Kidney epithelial cell (primary cell): ENCODE data around the gene TRIP6. TPM values are rescaled to one million over a fixed set of nuclear protein-coding genes. Genes with fewer than 3 reads are reported as not detected.
A peak's percentile ranks its signal among the peaks of the same experiment; 100 is the strongest.

Experiments
- DNase-seq: peaks from one replicate; pipeline ENCODE4 v3.0.0-alpha.2; 2010; ENCODE audit warnings: low read depth
- H3K27me3 ChIP-seq: 2 replicates; pipeline ENCODE4 v1.6.0; 2011; ENCODE audit warnings: low read length; ENCODE audit not compliant: control insufficient read depth, insufficient read depth
- H3K36me3 ChIP-seq: 2 replicates; pipeline ENCODE4 v1.5.1; 2011; ENCODE audit warnings: low read length; ENCODE audit not compliant: control insufficient read depth, insufficient read depth
- H3K4me3 ChIP-seq: 2 replicates; pipeline ENCODE4 v1.5.1; 2011; ENCODE audit warnings: low read depth, mild to moderate bottlenecking, control low read depth, low read length
- total RNA-seq: library from RNA; depleted of rRNA; stranded (reverse); fragments of >200 nt; gene quantifications from 2 replicates; pipeline ENCODE4 v1.2.3, GENCODE V29; 2015
- TF ChIP-seq, protein P1 (sequence below): IDR thresholded peaks from 2 replicates; pipeline ENCODE4 v1.5.1; 2011; ENCODE audit warnings: mild to moderate bottlenecking, moderate library complexity, low read length, control low read depth, inconsistent platforms; ENCODE audit not compliant: insufficient read depth, poor library complexity, severe bottlenecking

TRIP6 gene
- total RNA-seq, 1 donor from 2014 or later, result 114 TPM

- TF ChIP-seq, protein P1, sequence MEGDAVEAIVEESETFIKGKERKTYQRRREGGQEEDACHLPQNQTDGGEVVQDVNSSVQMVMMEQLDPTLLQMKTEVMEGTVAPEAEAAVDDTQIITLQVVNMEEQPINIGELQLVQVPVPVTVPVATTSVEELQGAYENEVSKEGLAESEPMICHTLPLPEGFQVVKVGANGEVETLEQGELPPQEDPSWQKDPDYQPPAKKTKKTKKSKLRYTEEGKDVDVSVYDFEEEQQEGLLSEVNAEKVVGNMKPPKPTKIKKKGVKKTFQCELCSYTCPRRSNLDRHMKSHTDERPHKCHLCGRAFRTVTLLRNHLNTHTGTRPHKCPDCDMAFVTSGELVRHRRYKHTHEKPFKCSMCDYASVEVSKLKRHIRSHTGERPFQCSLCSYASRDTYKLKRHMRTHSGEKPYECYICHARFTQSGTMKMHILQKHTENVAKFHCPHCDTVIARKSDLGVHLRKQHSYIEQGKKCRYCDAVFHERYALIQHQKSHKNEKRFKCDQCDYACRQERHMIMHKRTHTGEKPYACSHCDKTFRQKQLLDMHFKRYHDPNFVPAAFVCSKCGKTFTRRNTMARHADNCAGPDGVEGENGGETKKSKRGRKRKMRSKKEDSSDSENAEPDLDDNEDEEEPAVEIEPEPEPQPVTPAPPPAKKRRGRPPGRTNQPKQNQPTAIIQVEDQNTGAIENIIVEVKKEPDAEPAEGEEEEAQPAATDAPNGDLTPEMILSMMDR, result no peak
- Histone ChIP-seq H3K4me3 (peak overlapping the region; percentile 78), H3K36me3 (peaks cover 2% of the 10 kb centered on the region), H3K27me3 (no peaks in the 10 kb centered on the region)
- DNase-seq, result no peak
Observed at GRCh38 chr7:100826514-100827329, 40.5 kb upstream of the TRIP6 start.

GRCh38 chr7:100827330-100828226 lies 39.6 kb upstream of the TRIP6 start, which contains the start of gene EPHB4:
TSS of gene EPHB4 (minus strand) at chr7:100827523. CDS start at chr7:100827030, 493 bp downstream.
- TF ChIP-seq, protein P1, result peak; percentile 62
- H3K4me3 ChIP-seq, result peak within 1 kb of the TSS; percentile 78
- no peaks in the 10 kb centered on the region for H3K27me3 ChIP-seq
- H3K36me3 ChIP-seq, result no peaks in the 10 kb centered on the region
- DNase-seq, result no peak

GRCh38 chr7:100829150-100829716 lies 38.0 kb upstream of the TRIP6 start:
- Histone ChIP-seq H3K27me3 (no peaks in the 10 kb centered on the region), H3K36me3 (no peaks in the 10 kb centered on the region), H3K4me3 (no peak overlapping the region)
- TF ChIP-seq, protein P1, result no peak
- no peak for DNase-seq

GRCh38 chr7:100830396-100830795 lies 36.8 kb upstream of the TRIP6 start:
- TF ChIP-seq, protein P1, result no peak
- no peak for DNase-seq
- Histone ChIP-seq H3K36me3 (no peaks in the 10 kb centered on the region), H3K4me3 (no peak overlapping the region), H3K27me3 (no peaks in the 10 kb centered on the region)

DNA sequence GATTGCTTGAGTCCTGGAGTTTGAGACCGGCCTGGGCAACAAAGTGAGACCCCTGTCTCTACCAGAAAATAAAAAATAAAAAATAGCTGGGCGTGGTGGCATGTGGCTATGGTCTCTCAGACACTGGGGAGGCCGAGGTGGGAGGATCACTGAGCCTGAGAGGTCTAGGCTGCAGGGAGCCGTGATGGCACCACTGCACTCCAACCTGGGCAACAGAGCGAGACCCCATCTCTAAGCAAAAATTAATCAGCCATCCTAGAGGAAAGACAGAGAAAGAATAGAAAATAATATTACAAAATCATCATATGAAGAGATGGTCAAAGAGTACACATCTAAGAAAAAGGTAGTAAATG lies 34.9 kb upstream of the TRIP6 start:
- TF ChIP-seq, protein P1, result no peak
- H3K27me3 ChIP-seq, result no peaks in the 10 kb centered on the region
- H3K4me3 ChIP-seq, result no peak overlapping the region
- DNase-seq, result no peak
- no peaks in the 10 kb centered on the region for H3K36me3 ChIP-seq
